ENCODE results near the gene NPDC1. TPM values are rescaled to one million over a fixed set of nuclear protein-coding genes. Genes with fewer than 3 reads are reported as not detected.

The NPDC1 gene
- total RNA-seq, 4 donors from 2014 or later: 58.0 to 972 (median 274) TPM

DNA sequence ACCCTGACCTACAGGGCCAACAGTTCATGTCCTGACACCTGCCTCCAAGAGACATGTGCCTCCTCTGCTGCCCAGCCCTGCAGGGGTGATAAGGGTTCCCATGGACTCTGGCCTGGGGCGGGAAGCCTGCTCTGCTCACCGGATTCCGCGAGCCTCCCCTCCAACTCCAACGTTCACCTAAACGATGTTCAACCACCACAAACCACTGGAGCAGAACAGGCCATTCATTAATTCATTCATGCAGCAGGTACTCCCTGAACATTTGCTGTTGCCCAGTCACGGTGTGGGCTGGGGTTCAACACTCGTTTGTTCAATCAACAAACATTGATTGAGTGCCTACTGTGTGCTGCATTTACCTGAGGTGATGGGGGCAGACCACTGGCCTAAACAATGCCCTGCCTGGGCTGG is 28.0 kb upstream of the NPDC1 start:
- TF ChIP-seq EP300 (IDR thresholded peaks at IDR 0.05; ENCODE audit: low read depth) (no peak), POLR2A (IDR thresholded peaks at IDR 0.05) (no peak)
- TF ChIP-seq, protein P1, sequence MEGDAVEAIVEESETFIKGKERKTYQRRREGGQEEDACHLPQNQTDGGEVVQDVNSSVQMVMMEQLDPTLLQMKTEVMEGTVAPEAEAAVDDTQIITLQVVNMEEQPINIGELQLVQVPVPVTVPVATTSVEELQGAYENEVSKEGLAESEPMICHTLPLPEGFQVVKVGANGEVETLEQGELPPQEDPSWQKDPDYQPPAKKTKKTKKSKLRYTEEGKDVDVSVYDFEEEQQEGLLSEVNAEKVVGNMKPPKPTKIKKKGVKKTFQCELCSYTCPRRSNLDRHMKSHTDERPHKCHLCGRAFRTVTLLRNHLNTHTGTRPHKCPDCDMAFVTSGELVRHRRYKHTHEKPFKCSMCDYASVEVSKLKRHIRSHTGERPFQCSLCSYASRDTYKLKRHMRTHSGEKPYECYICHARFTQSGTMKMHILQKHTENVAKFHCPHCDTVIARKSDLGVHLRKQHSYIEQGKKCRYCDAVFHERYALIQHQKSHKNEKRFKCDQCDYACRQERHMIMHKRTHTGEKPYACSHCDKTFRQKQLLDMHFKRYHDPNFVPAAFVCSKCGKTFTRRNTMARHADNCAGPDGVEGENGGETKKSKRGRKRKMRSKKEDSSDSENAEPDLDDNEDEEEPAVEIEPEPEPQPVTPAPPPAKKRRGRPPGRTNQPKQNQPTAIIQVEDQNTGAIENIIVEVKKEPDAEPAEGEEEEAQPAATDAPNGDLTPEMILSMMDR (IDR thresholded peaks at IDR 0.05): no peak
- WGBS, 2 donors (ENCODE audit: low coverage in 1 of 2): 51% methylated on average over 7 of the region's 8 CpGs; no CpG with 5 or more reads in 1 of the 2 donors
- H3K4me1 ChIP-seq: peaks cover 20 to 42% (median 33%) of the 10 kb centered on the region in 4 donors
- H3K27me3 ChIP-seq: peaks cover 31% of the 10 kb centered on the region
- no peak overlapping the region for H3K4me3 ChIP-seq
- in situ Hi-C loops (cut with MboI; ENCODE audit: low pct_ligation_motif_present in 1 of 4, low pct_unique_long_range_greater_than_20kb in 1 of 4, low sequenced_read_pairs in 3 of 4) (no loop called here), intact Hi-C loops (cut with DNase I; ENCODE audit: low total_unique reads) (no loop called here)
- H3K27ac ChIP-seq: no peak overlapping the region
- H3K9me3 ChIP-seq: no peaks in the 10 kb centered on the region
- no peak for DNase-seq
- H3K36me3 ChIP-seq: no peaks in the 10 kb centered on the region

DNA sequence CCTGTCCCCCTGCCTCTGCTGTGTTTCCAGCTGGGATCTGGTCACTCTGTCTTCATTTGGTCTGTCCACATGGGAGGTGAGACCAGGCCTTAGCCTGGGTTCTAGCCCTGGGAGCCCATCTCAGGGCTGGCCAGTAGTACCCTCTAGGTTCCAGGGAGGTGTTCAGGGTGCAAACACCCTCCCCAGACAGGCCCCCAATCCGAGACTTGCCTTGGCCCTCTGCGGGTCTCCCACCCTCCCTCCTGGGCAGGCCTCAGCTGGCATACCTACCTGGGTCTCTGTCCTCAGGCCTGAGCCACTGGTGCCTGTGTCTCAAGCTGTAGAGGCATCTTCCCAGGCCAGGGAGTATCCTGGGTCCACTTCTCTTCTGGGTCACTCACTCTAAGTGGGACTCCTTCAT is 25.3 kb upstream of the NPDC1 start:
- 100% methylated on average over 1 of the region's 2 CpGs; no CpG with 5 or more reads in 1 of the 2 donors for WGBS, 2 donors (ENCODE audit: low coverage in 1 of 2)

DNA sequence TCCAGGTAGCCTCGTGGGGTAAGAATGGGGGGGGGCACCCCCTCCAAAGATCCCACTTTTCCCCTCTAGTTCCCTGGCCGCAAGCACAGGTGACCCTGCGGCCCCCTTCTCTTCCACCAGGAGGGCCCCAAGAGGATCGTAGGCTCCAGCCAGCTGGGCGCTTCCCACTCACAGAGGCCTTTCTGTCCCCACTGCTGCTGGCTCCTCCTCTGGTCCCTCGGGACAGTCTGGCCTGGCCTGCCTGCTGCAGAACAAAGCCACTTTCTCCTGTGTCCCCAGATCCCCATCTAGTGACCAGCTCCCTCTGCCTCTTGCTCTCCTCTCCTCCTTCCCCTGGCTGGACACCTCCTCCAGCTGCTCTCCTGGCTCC is 24.9 kb upstream of the NPDC1 start:
- DNase-seq: no peak
- intact Hi-C loops (cut with DNase I; ENCODE audit: low total_unique reads): no loop called here
- in situ Hi-C loops (cut with MboI; ENCODE audit: low pct_ligation_motif_present in 1 of 4, low pct_unique_long_range_greater_than_20kb in 1 of 4, low sequenced_read_pairs in 3 of 4): no loop called here
- TF ChIP-seq POLR2AphosphoS5 (IDR thresholded peaks at IDR 0.05) (no peak), EP300 (IDR thresholded peaks at IDR 0.05; ENCODE audit: low read depth) (no peak), POLR2A (IDR thresholded peaks at IDR 0.05) (no peak)
- TF ChIP-seq, protein P1 (IDR thresholded peaks at IDR 0.05): peak in 2 of 5 experiments; percentile 29 to 36
- WGBS, 2 donors (ENCODE audit: low coverage in 1 of 2): 19% methylated on average over 6 of the region's 6 CpGs; no CpG with 5 or more reads in 1 of the 2 donors
- peaks cover 14% of the 10 kb centered on the region for H3K27me3 ChIP-seq
- H3K9me3 ChIP-seq: no peaks in the 10 kb centered on the region
- no peaks in the 10 kb centered on the region for H3K36me3 ChIP-seq
- peak overlapping the region in 3 of 4 donors; percentile 42 to 57 (median 49) for H3K4me3 ChIP-seq
- H3K4me1 ChIP-seq: peaks cover 4 to 26% (median 23%) of the 10 kb centered on the region in 4 donors
- H3K27ac ChIP-seq: peak overlapping the region; percentile 69 to 84 (median 77)

More for the DNA sequence above, 25.3 kb upstream of the NPDC1 start:
- H3K4me3 ChIP-seq: peak overlapping the region in 1 of 4 donors; percentile 57
- intact Hi-C loops (cut with DNase I; ENCODE audit: low total_unique reads) (no loop called here), in situ Hi-C loops (cut with MboI; ENCODE audit: low pct_ligation_motif_present in 1 of 4, low pct_unique_long_range_greater_than_20kb in 1 of 4, low sequenced_read_pairs in 3 of 4) (no loop called here)
- peak; percentile 7 for DNase-seq
- H3K9me3 ChIP-seq: no peaks in the 10 kb centered on the region
- TF ChIP-seq POLR2A (IDR thresholded peaks at IDR 0.05) (no peak), EP300 (IDR thresholded peaks at IDR 0.05; ENCODE audit: low read depth) (no peak), POLR2AphosphoS5 (IDR thresholded peaks at IDR 0.05) (no peak)
- TF ChIP-seq, protein P1 (IDR thresholded peaks at IDR 0.05): no peak
- H3K27ac ChIP-seq: peak overlapping the region; percentile 69 to 84 (median 77)
- peaks cover 15% of the 10 kb centered on the region for H3K27me3 ChIP-seq
- H3K36me3 ChIP-seq: no peaks in the 10 kb centered on the region
- peaks cover 4 to 26% (median 23%) of the 10 kb centered on the region in 4 donors for H3K4me1 ChIP-seq

DNA sequence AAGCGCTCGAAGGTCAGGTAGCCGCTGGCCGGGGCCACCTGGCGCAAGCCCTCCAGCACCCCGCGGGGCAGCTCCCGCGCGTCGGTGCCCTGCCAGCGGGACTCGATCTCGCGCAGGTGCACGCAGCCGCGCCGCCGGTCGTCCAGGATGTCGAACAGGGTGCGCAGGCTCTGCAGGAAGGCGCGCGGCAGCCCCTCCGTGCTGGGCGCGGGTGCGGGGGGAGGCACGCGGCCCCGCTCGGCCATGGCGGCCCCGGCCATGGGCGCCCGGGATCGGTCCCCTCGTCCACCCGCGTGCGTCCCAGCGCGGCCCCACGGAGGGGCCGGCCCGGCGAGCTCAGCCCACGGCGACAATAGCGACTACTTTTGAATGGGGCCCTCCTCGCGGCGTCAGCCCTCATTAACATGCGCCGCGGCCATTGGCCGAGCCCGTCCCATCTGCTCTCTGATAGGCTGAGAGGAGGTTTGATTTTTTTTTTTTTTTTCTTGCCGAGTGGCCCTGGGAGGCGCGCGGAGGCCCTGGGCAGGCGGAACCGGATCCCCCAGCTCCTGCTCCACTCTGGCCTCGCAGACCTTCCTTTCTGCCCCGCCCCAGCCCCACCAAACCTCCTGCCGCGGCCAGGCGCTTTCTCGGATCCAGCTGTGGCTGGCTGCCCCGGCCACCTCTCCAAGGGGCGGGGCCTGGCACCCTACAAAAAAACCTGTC is 24.4 kb upstream of the NPDC1 start, which contains the start of gene SAPCD2:
Gene SAPCD2, minus strand, starts transcription at position 357 of the 705 bp plus-strand sequence. Its CDS starts 97 bp downstream, at position 260.
- H3K4me1 ChIP-seq: peaks cover 4 to 26% (median 23%) of the 10 kb centered on the region in 4 donors
- 1% methylated on average over 64 of the region's 74 CpGs; no CpG with 5 or more reads in 1 of the 2 donors for WGBS, 2 donors (ENCODE audit: low coverage in 1 of 2)
- peaks cover 14% of the 10 kb centered on the region for H3K27me3 ChIP-seq
- no peaks in the 10 kb centered on the region for H3K9me3 ChIP-seq
- peak in 1 of 3 donors; percentile 22 for TF ChIP-seq POLR2AphosphoS5 (IDR thresholded peaks at IDR 0.05)
- TF ChIP-seq, protein P1 (IDR thresholded peaks at IDR 0.05): no peak
- H3K4me3 ChIP-seq: peak within 1 kb of the TSS in 3 of 4 donors; percentile 42 to 57 (median 49)
- H3K27ac ChIP-seq: peak within 1 kb of the TSS; percentile 69 to 84 (median 77)
- H3K36me3 ChIP-seq: no peaks in the 10 kb centered on the region
- in situ Hi-C loops (cut with MboI; ENCODE audit: low pct_ligation_motif_present in 1 of 4, low pct_unique_long_range_greater_than_20kb in 1 of 4, low sequenced_read_pairs in 3 of 4) (no loop called here), intact Hi-C loops (cut with DNase I; ENCODE audit: low total_unique reads) (no loop called here)
- peak; percentile 90 for DNase-seq
